Fibroblast of the aortic adventitia (primary cell): ENCODE results near the gene PLAC8L1. TPM values are rescaled to one million over a fixed set of nuclear protein-coding genes. Genes with fewer than 3 reads are reported as not detected.

Source experiments
- DNase-seq: peaks from one replicate; pipeline ENCODE4 v3.0.0-alpha.2; 2010; ENCODE audit warnings: low read depth
- H3K4me3 ChIP-seq: 2 replicates; pipeline ENCODE4 v1.5.1; 2011; ENCODE audit warnings: low read depth, mild to moderate bottlenecking, control low read depth, low read length, moderate library complexity
- total RNA-seq: library from RNA; depleted of rRNA; stranded (reverse); fragments of >200 nt; gene quantifications from 2 replicates; pipeline ENCODE4 v1.2.3, GENCODE V29; 2012; ENCODE audit warnings: low replicate concordance
- TF ChIP-seq, protein P1 (sequence below): IDR thresholded peaks from 2 replicates; pipeline ENCODE4 v1.5.1; 2011; ENCODE audit warnings: mild to moderate bottlenecking, low read length, control low read depth, inconsistent platforms; ENCODE audit not compliant: insufficient read depth

PLAC8L1 gene
- total RNA-seq, 1 donor: not detected

DNA sequence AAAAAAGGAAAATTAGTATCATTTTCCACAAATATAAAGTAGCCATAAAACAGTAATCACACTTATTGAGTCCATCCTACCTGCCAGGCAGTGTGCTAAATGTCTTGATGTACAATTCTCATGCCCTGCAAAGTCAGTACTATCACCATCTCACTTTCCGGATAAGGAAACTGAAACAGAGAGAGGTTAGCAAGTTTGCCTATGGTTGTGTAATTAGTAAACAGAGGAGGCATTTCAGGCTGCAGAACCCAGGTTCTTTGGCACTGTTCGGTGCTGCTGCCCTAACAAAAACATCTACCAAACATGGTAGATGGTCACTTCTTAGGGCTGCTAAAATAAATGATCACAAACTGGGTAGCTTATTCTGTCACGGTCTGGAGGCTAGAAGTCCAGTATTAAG, 22.6 kb downstream of the PLAC8L1 start:
- DNase-seq: no peak
- H3K4me3 ChIP-seq: no peak overlapping the region
- TF ChIP-seq, protein P1, sequence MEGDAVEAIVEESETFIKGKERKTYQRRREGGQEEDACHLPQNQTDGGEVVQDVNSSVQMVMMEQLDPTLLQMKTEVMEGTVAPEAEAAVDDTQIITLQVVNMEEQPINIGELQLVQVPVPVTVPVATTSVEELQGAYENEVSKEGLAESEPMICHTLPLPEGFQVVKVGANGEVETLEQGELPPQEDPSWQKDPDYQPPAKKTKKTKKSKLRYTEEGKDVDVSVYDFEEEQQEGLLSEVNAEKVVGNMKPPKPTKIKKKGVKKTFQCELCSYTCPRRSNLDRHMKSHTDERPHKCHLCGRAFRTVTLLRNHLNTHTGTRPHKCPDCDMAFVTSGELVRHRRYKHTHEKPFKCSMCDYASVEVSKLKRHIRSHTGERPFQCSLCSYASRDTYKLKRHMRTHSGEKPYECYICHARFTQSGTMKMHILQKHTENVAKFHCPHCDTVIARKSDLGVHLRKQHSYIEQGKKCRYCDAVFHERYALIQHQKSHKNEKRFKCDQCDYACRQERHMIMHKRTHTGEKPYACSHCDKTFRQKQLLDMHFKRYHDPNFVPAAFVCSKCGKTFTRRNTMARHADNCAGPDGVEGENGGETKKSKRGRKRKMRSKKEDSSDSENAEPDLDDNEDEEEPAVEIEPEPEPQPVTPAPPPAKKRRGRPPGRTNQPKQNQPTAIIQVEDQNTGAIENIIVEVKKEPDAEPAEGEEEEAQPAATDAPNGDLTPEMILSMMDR: no peak

DNA sequence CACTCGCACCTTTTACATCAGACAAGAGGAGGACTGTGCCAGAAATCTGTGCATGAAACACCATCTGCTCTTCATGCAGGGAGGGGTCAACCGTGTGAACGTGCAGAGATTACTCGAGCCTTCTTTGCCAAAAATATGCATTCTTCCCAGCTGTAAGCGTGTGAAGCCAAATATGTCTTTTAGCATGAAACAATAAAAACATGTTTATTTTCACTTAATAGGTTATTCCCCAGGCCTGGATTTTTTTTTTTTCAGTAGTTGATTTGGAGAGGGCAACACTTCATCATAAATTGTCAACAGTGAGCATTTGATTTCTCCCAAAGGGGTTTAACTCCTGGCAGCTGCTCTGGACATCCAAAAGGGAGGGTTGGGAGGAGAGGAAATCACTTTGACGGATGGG, 23.8 kb downstream of the PLAC8L1 start:
- DNase-seq: peak; percentile 22
- H3K4me3 ChIP-seq: no peak overlapping the region
- TF ChIP-seq, protein P1: no peak

DNA sequence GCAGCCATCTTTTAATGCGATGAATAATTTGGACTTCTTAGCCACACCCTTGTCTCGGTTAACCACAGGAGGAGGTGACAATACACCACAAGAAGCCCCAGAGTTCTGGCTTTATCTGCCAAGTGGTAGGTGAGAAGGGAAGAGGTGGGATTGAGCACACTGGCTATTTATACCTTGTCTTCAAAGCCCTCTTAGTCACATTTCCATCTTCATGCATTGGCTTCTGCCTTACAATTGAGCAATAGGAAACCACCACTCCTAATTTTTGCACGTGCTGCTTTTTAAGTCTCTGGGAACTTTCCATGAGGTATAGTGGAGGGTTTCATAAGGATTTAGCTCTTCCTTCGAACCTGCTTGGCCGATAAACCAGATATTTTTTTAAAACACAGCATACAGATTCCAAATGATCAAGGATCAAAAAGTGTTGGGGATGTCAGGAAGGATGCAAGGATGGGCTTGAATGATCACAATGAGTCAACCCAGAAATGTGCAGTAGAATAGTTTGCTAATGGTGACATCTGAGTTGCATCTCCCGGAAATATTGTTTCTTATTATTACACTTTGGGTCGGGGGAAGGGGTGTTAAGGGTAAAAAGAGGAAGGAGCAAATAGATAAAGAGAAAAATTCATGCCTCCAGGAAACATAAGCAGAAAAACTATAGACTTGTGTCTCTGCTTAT, 25.5 kb downstream of the PLAC8L1 start:
- DNase-seq: peak; percentile 32
- H3K4me3 ChIP-seq: no peak overlapping the region
- TF ChIP-seq, protein P1: no peak

DNA sequence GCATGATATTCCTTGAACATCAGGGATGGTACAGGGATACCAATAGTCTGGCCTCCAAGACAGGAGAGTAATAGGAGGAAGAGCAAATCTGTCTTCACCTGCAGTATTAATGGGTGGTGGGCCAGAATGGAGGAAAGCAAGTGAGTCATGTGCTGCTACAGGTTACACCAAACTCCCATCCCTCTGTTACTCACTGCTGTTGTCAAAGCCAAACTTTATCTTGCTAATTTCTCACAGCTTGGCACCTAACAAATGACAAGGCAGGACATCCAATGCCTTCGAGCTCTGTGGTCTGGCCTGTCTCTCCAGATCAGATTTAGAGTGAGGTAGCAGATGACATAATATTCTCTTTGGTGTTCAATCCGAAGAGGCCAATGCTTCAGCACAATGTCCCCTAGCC, 26.8 kb downstream of the PLAC8L1 start:
- H3K4me3 ChIP-seq: no peak overlapping the region
- TF ChIP-seq, protein P1: no peak
- DNase-seq: no peak

DNA sequence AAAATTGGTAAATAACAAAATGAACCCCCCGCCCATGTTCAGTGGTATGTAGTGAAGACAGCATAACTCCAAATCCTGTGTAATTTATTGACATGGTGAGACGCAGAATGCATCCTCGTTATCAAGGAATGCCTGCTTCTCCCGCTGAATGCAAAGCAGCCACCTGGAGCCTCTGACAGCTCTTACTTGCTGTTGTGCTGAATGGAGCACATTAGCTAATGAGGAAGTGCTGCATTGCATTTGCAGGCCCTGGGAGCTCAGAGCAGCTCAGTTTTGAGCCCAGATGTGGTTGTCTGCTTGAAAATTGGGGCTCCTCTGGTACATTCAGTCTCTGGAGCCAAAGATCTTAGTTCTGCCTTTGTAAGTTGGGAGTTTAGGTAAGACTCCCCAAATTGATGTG, 28.9 kb downstream of the PLAC8L1 start:
- DNase-seq: no peak
- no peak overlapping the region for H3K4me3 ChIP-seq
- TF ChIP-seq, protein P1: no peak

DNA sequence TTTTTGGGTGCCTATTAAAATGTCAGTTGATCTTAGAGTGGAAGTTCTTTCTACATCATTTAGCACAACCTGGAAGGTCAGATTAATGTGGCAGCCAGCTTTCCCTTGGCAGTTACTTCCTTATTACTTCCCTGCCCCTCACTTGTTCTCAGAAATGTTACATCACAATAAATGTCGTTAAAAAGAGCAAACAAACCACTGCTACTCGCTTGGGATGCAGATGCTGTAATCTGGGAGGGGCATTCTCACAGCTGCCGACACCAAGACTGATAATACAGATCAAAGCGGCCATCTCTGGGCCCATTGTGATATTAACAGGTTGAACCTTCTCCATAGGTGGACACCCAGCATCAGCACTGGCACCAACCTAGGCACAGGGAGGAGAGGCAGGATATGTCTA, 29.3 kb downstream of the PLAC8L1 start:
- no peak overlapping the region for H3K4me3 ChIP-seq
- TF ChIP-seq, protein P1: no peak
- no peak for DNase-seq
